HCT116 (cell line): ENCODE data around the gene MAP2K4.

Experiments
- CBX3 ChIP-seq: IDR thresholded peaks from 2 replicates; pipeline ENCODE4 v1.6.1; 2012; ENCODE audit warnings: low read depth
- POLR2A ChIP-seq: IDR thresholded peaks from 2 replicates; pipeline ENCODE4 v1.7.0; 2011; ENCODE audit warnings: borderline replicate concordance; ENCODE audit not compliant: insufficient read depth, insufficient read length; ENCODE audit errors: extremely low read depth
- SIN3A ChIP-seq: IDR thresholded peaks from 2 replicates; pipeline ENCODE4 v1.6.1; 2012; ENCODE audit warnings: low read depth
- TF ChIP-seq, protein P1 (sequence below): IDR thresholded peaks from 2 replicates; pipeline ENCODE4 v1.6.1; 2012; ENCODE audit warnings: low read depth

- TF ChIP-seq POLR2A (no peak), CBX3 (no peak), SIN3A (no peak)
- TF ChIP-seq, protein P1, sequence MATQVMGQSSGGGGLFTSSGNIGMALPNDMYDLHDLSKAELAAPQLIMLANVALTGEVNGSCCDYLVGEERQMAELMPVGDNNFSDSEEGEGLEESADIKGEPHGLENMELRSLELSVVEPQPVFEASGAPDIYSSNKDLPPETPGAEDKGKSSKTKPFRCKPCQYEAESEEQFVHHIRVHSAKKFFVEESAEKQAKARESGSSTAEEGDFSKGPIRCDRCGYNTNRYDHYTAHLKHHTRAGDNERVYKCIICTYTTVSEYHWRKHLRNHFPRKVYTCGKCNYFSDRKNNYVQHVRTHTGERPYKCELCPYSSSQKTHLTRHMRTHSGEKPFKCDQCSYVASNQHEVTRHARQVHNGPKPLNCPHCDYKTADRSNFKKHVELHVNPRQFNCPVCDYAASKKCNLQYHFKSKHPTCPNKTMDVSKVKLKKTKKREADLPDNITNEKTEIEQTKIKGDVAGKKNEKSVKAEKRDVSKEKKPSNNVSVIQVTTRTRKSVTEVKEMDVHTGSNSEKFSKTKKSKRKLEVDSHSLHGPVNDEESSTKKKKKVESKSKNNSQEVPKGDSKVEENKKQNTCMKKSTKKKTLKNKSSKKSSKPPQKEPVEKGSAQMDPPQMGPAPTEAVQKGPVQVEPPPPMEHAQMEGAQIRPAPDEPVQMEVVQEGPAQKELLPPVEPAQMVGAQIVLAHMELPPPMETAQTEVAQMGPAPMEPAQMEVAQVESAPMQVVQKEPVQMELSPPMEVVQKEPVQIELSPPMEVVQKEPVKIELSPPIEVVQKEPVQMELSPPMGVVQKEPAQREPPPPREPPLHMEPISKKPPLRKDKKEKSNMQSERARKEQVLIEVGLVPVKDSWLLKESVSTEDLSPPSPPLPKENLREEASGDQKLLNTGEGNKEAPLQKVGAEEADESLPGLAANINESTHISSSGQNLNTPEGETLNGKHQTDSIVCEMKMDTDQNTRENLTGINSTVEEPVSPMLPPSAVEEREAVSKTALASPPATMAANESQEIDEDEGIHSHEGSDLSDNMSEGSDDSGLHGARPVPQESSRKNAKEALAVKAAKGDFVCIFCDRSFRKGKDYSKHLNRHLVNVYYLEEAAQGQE = no peak
These were observed 26.1 kb downstream of the MAP2K4 start for GRCh38 chr17:12046786-12047185.
